HepG2 (cell line): ENCODE measurements around the gene UMOD. TPM values are rescaled to one million over a fixed set of nuclear protein-coding genes. Genes with fewer than 3 reads are reported as not detected.

Source experiments
- ATAC-seq: fragments of 200-7000 bp; cut with Tn5 transposase; 3 replicates; pipeline ENCODE4 v1.9.1; 2020; ENCODE audit warnings: mild to moderate bottlenecking, moderate library complexity
- BruUV-seq: library from RNA; stranded (reverse); fragments of 400-500 nt; replicated peaks from 2 replicates; lab custom pipeline; 2021; lab: Mats Ljungman, UMichigan
- CTCF ChIA-PET: fragments of 300-600 bp; formaldehyde crosslinking; extraction: SDS; loops from one replicate; lab custom pipeline; 2021; ENCODE audit warnings: low total read pairs, inconsistent platforms, low intra/inter-chr PET ratio; lab: Yijun Ruan, JAX
- POLR2A ChIA-PET: fragments of 350-600 bp; sonication (Branson Sonifier 250); formaldehyde crosslinking; loops from one replicate; lab custom pipeline; 2020; ENCODE audit warnings: antibody characterized with exemption, inconsistent platforms; lab: Yijun Ruan, JAX
- DNase-seq: peaks from one replicate; pipeline ENCODE4 v3.0.0-alpha.2; 2015; ENCODE audit warnings: low spot score
- FAIRE-seq: peaks from 3 replicates; lab custom pipeline; 2011; peaks lifted over from hg19 to GRCh38; lab: Jason Lieb, UNC
- H2AFZ ChIP-seq: one replicate; pipeline ENCODE4 v1.6.1; 2011; ENCODE audit warnings: low read length, inconsistent platforms
- H3K27ac ChIP-seq: fragments of 300-600 bp; 3 replicates; pipeline ENCODE4 v1.8.0; 2011; ENCODE audit warnings: mixed run types, mild to moderate bottlenecking, mixed read lengths, low read length, inconsistent platforms; ENCODE audit not compliant: insufficient read depth; ENCODE audit errors: extremely low read length
- H3K27me3 ChIP-seq, 2 experiments: fragments of 200-600 bp in 1 of 2; 2 replicates in 1 of 2; 3 replicates in 1 of 2; pipeline versions ENCODE4 v1.6.0 to v1.8.0; 2011; ENCODE audit warnings: low read length in 2 of 2, mild to moderate bottlenecking in 2 of 2, moderate library complexity in 2 of 2, inconsistent platforms in 1 of 2; ENCODE audit not compliant: insufficient read depth in 2 of 2, control insufficient read depth in 1 of 2
- H3K36me3 ChIP-seq, 2 experiments: fragments of 200-600 bp in 1 of 2; replicated peaks in 1 of 2; 2 replicates in 1 of 2; 3 replicates in 1 of 2; pipeline versions ENCODE4 v1.5.1 to v1.8.0; 2011; ENCODE audit warnings: low read length in 2 of 2, inconsistent platforms in 1 of 2; ENCODE audit not compliant: insufficient read depth in 2 of 2, control insufficient read depth in 1 of 2
- H3K4me1 ChIP-seq: 2 replicates; pipeline ENCODE4 v1.5.1; 2012; ENCODE audit warnings: low read length, inconsistent platforms; ENCODE audit not compliant: insufficient read depth
- H3K4me2 ChIP-seq: 2 replicates; pipeline ENCODE4 v1.6.0; 2011; ENCODE audit warnings: low read depth, low read length, inconsistent platforms
- H3K4me3 ChIP-seq, 3 experiments: fragments of 200-600 bp in 1 of 3; sonication (generic), shearing (Covaris generic) in 1 of 3; replicated peaks in 1 of 3; 2 replicates each; pipeline ENCODE4 v1.5.1; 2011 to 2016; ENCODE audit warnings: low read length in 3 of 3, inconsistent platforms in 2 of 3, low read depth in 2 of 3, mild to moderate bottlenecking in 2 of 3, control low read depth in 1 of 3, mixed read lengths in 1 of 3; ENCODE audit not compliant: insufficient read depth in 1 of 3
- H3K79me2 ChIP-seq: one replicate; pipeline ENCODE4 v1.6.1; 2011; ENCODE audit warnings: low read length, inconsistent platforms; ENCODE audit not compliant: insufficient read depth
- H3K9ac ChIP-seq: 2 replicates; pipeline ENCODE4 v1.6.0; 2011; ENCODE audit warnings: mild to moderate bottlenecking, low read depth, low read length, inconsistent platforms; ENCODE audit not compliant: insufficient read depth
- H3K9me3 ChIP-seq: 2 replicates; pipeline ENCODE4 v1.5.1; 2012; ENCODE audit warnings: mild to moderate bottlenecking, low read length
- H4K20me1 ChIP-seq: 2 replicates; pipeline ENCODE4 v1.6.0; 2011; ENCODE audit warnings: inconsistent platforms, mild to moderate bottlenecking, low read length, moderate library complexity; ENCODE audit not compliant: insufficient read depth
- HES4 ChIP-seq: sonication (generic); formaldehyde crosslinking; IDR thresholded peaks from 2 replicates; pipeline ENCODE4 v1.9.0; 2021; ENCODE audit warnings: mild to moderate bottlenecking, missing genetic modification reagents, borderline replicate concordance
- KLF15 ChIP-seq: sonication (generic); formaldehyde crosslinking; IDR thresholded peaks from 2 replicates; pipeline ENCODE4 v1.8.1; 2023; ENCODE audit warnings: borderline replicate concordance, mild to moderate bottlenecking, inconsistent platforms, missing genetic modification reagents, mixed read lengths
- MAFF ChIP-seq: IDR thresholded peaks from 2 replicates; pipeline ENCODE4 v1.6.1; 2011; ENCODE audit warnings: low read depth, low read length, improper control_type of control experiment
- NKX3-1 ChIP-seq: sonication (generic); formaldehyde crosslinking; IDR thresholded peaks from 2 replicates; pipeline ENCODE4 v1.5.0; 2020; ENCODE audit warnings: missing genetic modification reagents
- NPAS2 ChIP-seq: sonication (generic); formaldehyde crosslinking; IDR thresholded peaks from 2 replicates; pipeline ENCODE4 v1.8.0; 2022; ENCODE audit warnings: mild to moderate bottlenecking, missing genetic modification reagents, borderline replicate concordance
- ZNF577 ChIP-seq: sonication (generic); formaldehyde crosslinking; IDR thresholded peaks from 2 replicates; pipeline ENCODE4 v1.4.0; 2020; ENCODE audit warnings: mild to moderate bottlenecking, low read depth, missing genetic modification reagents, borderline replicate concordance
- WGBS: methylation state at CpG from one replicate; pipeline ENCODE4 v1.1.6; 2017; ENCODE audit warnings: low lambda C conversion rate; 5-methylcytosine and 5-hydroxymethylcytosine counted together
- in situ Hi-C: cut with HindIII; loops from 2 replicates; pipeline ENCODE4 v1.10.0; 2017; ENCODE audit warnings: low pct_unique_long_range_greater_than_20kb; ENCODE audit not compliant: extremely low pct_ligation_motif_present
- intact Hi-C: fragments of 100-400 bp; cut with micrococcal nuclease; formaldehyde crosslinking; loops from one replicate; pipeline ENCODE4 v1.10.0; 2022; ENCODE audit not compliant: unreplicated experiment
- polyA plus RNA-seq, 8 experiments: library from polyadenylated mRNA; depleted of rRNA in 3 of 8; stranded (reverse) in 7 of 8; unstranded in 1 of 8; fragments of >200 nt; fragmentation: Illumina TruSeq in 4 of 8; extraction: Trizol in 4 of 8; gene quantifications; 2 replicates each; pipeline versions ENCODE4 v1.2.1 to v1.2.3, GENCODE V29; 2011 to 2016; ENCODE audit warnings: low read depth in 4 of 8, missing spikeins in 1 of 8, mixed read lengths in 1 of 8; ENCODE audit not compliant: insufficient read depth in 1 of 8
- total RNA-seq, 5 experiments: library from RNA; depleted of rRNA; stranded (reverse); fragments of >200 nt; fragmentation: Illumina TruSeq; extraction: Trizol; gene quantifications; 2 replicates each; pipeline ENCODE4 v1.2.3, GENCODE V29; 2016; ENCODE audit warnings: low read depth in 1 of 5
- TF ChIP-seq, protein P1 (sequence below): sonication (generic); formaldehyde crosslinking; IDR thresholded peaks from 2 replicates; pipeline ENCODE4 v1.4.0; 2020; ENCODE audit warnings: mild to moderate bottlenecking, missing genetic modification reagents
- TF ChIP-seq, protein P2 (sequence below): sonication (generic); formaldehyde crosslinking; IDR thresholded peaks from 2 replicates; pipeline ENCODE4 v1.5.0; 2020; ENCODE audit warnings: mild to moderate bottlenecking, missing genetic modification reagents, borderline replicate concordance
- TF ChIP-seq, protein P3 (sequence below): sonication (generic); formaldehyde crosslinking; IDR thresholded peaks from 2 replicates; pipeline ENCODE4 v1.4.0; 2020; ENCODE audit warnings: missing genetic modification reagents; ENCODE audit errors: not compliant biosample characterization
- TF ChIP-seq, protein P4 (sequence below): sonication (generic); formaldehyde crosslinking; IDR thresholded peaks from 2 replicates; pipeline ENCODE4 v1.8.1; 2022; ENCODE audit warnings: mild to moderate bottlenecking, missing genetic modification reagents

UMOD gene
- total and polyA plus RNA-seq, 2 of the 13 experiments (the other 11 are each of a cell fraction or from before 2014, with no cell fraction given): not detected

DNA sequence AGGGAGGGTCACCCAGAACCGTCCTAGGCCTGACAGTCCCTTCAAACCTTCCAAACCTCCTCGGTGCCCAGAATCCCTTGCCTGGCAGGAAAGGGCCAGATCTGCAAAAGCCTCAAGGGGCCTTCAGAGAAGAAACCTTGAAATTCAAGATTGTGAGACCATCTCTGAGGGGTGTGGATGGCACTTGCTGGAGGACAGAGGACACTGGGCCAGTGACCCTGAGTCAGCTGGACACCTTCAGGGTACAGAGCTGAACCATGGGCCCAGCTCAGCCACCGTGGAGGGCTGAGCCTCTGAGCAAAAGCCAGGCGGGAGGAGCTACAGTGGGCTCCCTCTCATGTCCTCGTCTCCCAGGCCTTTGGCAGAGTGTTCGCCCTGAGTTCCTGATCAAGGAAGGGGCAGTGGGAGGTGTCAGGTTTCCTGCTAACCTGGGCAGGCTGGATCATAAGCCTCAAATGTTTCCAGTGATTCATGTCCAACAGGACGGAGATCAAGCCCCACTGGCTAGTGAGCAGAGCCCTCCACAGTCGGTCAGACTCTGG is 49.0 kb upstream of the UMOD start:
- Histone ChIP-seq H3K4me2 (peak overlapping the region; percentile 50), H4K20me1 (no peaks in the 10 kb centered on the region), H3K9me3 (no peaks in the 10 kb centered on the region), H3K36me3 (no peaks in the 10 kb centered on the region), H3K27me3 (0 out of 5 replicates have a peak, but pooled peaks cover 0 to 2% of the 10 kb centered on the region in 2 experiments), H3K27ac (peak overlapping the region; percentile 3), H2AFZ (peak overlapping the region; percentile 48), H3K4me1 (peaks cover 74% of the 10 kb centered on the region), H3K79me2 (no peaks in the 10 kb centered on the region), H3K9ac (peak overlapping the region; percentile 46), H3K4me3 (peak overlapping the region in 1 of 3 experiments; percentile 38; a peak in 1 of 6 replicates)
- intact Hi-C loops: loop anchor here (10.0 kb wide), 1 partner anchor 143 kb away; no protein-coding TSS in a partner anchor
- peak; percentile 81 for ATAC-seq
- no TSS peak for BruUV-seq
- FAIRE-seq: no peak
- in situ Hi-C loops: no loop called here
- 41% methylated on average over 7 of the region's 8 CpGs for WGBS
- ChIA-PET POLR2A (interaction anchor here (1.0 to 1.4 kb wide), 2 partner anchors 8 to 16 kb away, joined by 4 read pairs; partner anchors contain the start of gene ACSM5), CTCF (no interaction called here)
- no peak for DNase-seq
- TF ChIP-seq NKX3-1 (CRISPR knock-in tag): no peak
- TF ChIP-seq, protein P1, sequence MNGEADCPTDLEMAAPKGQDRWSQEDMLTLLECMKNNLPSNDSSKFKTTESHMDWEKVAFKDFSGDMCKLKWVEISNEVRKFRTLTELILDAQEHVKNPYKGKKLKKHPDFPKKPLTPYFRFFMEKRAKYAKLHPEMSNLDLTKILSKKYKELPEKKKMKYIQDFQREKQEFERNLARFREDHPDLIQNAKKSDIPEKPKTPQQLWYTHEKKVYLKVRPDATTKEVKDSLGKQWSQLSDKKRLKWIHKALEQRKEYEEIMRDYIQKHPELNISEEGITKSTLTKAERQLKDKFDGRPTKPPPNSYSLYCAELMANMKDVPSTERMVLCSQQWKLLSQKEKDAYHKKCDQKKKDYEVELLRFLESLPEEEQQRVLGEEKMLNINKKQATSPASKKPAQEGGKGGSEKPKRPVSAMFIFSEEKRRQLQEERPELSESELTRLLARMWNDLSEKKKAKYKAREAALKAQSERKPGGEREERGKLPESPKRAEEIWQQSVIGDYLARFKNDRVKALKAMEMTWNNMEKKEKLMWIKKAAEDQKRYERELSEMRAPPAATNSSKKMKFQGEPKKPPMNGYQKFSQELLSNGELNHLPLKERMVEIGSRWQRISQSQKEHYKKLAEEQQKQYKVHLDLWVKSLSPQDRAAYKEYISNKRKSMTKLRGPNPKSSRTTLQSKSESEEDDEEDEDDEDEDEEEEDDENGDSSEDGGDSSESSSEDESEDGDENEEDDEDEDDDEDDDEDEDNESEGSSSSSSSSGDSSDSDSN (CRISPR knock-in tag): peak; percentile 53; the same call in 1 of the 2 replicates
- no peak for TF ChIP-seq MAFF
- TF ChIP-seq, protein P2, sequence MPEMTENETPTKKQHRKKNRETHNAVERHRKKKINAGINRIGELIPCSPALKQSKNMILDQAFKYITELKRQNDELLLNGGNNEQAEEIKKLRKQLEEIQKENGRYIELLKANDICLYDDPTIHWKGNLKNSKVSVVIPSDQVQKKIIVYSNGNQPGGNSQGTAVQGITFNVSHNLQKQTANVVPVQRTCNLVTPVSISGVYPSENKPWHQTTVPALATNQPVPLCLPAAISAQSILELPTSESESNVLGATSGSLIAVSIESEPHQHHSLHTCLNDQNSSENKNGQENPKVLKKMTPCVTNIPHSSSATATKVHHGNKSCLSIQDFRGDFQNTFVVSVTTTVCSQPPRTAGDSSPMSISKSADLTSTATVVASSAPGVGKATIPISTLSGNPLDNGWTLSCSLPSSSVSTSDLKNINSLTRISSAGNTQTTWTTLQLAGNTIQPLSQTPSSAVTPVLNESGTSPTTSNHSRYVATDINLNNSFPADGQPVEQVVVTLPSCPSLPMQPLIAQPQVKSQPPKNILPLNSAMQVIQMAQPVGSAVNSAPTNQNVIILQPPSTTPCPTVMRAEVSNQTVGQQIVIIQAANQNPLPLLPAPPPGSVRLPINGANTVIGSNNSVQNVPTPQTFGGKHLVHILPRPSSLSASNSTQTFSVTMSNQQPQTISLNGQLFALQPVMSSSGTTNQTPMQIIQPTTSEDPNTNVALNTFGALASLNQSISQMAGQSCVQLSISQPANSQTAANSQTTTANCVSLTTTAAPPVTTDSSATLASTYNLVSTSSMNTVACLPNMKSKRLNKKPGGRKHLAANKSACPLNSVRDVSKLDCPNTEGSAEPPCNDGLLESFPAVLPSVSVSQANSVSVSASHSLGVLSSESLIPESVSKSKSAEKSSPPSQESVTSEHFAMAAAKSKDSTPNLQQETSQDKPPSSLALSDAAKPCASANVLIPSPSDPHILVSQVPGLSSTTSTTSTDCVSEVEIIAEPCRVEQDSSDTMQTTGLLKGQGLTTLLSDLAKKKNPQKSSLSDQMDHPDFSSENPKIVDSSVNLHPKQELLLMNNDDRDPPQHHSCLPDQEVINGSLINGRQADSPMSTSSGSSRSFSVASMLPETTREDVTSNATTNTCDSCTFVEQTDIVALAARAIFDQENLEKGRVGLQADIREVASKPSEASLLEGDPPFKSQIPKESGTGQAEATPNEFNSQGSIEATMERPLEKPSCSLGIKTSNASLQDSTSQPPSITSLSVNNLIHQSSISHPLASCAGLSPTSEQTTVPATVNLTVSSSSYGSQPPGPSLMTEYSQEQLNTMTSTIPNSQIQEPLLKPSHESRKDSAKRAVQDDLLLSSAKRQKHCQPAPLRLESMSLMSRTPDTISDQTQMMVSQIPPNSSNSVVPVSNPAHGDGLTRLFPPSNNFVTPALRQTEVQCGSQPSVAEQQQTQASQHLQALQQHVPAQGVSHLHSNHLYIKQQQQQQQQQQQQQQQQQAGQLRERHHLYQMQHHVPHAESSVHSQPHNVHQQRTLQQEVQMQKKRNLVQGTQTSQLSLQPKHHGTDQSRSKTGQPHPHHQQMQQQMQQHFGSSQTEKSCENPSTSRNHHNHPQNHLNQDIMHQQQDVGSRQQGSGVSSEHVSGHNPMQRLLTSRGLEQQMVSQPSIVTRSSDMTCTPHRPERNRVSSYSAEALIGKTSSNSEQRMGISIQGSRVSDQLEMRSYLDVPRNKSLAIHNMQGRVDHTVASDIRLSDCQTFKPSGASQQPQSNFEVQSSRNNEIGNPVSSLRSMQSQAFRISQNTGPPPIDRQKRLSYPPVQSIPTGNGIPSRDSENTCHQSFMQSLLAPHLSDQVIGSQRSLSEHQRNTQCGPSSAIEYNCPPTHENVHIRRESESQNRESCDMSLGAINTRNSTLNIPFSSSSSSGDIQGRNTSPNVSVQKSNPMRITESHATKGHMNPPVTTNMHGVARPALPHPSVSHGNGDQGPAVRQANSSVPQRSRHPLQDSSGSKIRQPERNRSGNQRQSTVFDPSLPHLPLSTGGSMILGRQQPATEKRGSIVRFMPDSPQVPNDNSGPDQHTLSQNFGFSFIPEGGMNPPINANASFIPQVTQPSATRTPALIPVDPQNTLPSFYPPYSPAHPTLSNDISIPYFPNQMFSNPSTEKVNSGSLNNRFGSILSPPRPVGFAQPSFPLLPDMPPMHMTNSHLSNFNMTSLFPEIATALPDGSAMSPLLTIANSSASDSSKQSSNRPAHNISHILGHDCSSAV (CRISPR knock-in tag): no peak
- TF ChIP-seq HES4 (CRISPR knock-in tag): no peak
- TF ChIP-seq ZNF577 (CRISPR knock-in tag): no peak
- TF ChIP-seq NPAS2 (CRISPR knock-in tag): no peak
- TF ChIP-seq, protein P3, sequence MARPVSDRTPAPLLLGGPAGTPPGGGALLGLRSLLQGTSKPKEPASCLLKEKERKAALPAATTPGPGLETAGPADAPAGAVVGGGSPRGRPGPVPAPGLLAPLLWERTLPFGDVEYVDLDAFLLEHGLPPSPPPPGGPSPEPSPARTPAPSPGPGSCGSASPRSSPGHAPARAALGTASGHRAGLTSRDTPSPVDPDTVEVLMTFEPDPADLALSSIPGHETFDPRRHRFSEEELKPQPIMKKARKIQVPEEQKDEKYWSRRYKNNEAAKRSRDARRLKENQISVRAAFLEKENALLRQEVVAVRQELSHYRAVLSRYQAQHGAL: no peak
- TF ChIP-seq, protein P4, sequence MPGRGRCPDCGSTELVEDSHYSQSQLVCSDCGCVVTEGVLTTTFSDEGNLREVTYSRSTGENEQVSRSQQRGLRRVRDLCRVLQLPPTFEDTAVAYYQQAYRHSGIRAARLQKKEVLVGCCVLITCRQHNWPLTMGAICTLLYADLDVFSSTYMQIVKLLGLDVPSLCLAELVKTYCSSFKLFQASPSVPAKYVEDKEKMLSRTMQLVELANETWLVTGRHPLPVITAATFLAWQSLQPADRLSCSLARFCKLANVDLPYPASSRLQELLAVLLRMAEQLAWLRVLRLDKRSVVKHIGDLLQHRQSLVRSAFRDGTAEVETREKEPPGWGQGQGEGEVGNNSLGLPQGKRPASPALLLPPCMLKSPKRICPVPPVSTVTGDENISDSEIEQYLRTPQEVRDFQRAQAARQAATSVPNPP (CRISPR knock-in tag): no peak
- no peak for TF ChIP-seq KLF15 (CRISPR knock-in tag)
